Measurements from ENCODE around the gene BTBD1.
"Not testable (repeated sequence)": the region's sequence is repeated elsewhere in the genome, so short reads cannot be mapped to it uniquely, and the experiment has no call there.

The BTBD1 gene

DNA sequence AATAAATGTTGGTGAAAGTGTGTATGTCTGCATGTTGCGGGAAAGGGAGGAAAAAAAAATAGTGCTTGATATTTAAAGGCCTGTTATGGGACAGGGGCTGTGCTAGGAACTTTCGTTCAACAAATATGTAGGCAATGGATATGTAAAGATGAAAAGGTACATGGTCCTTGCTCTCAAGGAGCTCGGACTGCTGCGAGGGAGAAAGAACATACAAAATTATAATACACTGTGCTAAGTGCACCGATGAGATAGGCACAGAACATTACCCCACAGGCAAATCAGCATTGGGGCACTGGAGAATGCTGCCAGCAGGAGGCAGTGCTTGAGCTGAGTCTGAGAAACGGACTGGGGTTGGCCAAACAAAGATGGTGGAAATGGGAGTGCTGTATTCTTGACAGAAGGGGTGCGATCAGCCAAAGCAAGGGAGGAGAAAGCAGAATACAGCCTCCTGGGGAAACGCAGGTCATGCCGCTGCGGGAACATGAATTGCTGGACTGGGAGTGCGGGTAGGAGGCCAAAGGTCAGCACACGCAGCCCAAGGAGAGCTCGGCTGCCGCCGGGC lies 56.3 kb downstream of the BTBD1 start (continued):
- TF ChIP-seq ZNF580 (tag by site-specific recombination; IDR thresholded peaks at IDR 0.05) (peak; percentile 81), YY2 (tag by site-specific recombination; IDR thresholded peaks at IDR 0.05) (peak; percentile 71), ZBTB10 (tag by site-specific recombination; IDR thresholded peaks at IDR 0.05) (peak; percentile 81)

DNA sequence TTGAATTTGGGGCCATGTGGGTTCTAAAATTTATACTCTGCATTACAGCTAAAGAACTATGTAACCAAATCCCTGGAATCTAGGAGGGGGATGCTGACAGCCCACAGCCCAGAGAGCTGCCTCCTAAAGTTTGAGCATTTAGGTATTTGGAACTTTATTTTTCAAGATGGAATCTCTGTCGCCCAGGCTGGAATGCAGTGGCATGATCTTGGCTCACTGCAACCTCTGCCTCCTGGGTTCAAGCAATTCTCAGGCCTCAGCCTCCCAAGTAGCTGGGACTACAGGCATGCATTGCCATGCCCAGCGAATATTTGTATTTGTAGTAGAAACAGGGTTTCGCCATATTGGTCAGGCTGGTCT lies 66.4 kb downstream of the BTBD1 start:
- H3K4me3 ChIP-seq (ENCODE audit: low read depth, low read length); H3K9me3 ChIP-seq (ENCODE audit: control insufficient read depth, insufficient read depth, low read depth, low read length); H3K4me1 ChIP-seq (ENCODE audit: control insufficient read depth, insufficient read depth, low read length); H3K27ac ChIP-seq (ENCODE audit: extremely low read depth, low read depth, low read length): not testable (repeated sequence)
- POLR2A ChIA-PET: interaction anchor here (1.1 to 1.3 kb wide), 3 partner anchors 11 to 470 kb away, joined by 3 to 4 read pairs (median 3); partner anchors contain the start of gene C15orf40
- CTCF ChIA-PET: interaction anchor here (0.6 to 5.0 kb wide), 19 partner anchors 9 to 470 kb away, joined by 3 to 54 read pairs (median 5); partner anchors contain the start of genes C15orf40, RAMAC and RPS17
- H3K36me3 ChIP-seq (ENCODE audit: control insufficient read depth in 2 of 2, insufficient read depth in 1 of 2, low read length in 2 of 2): peaks cover 11 to 13% of the 10 kb centered on the region in 2 experiments

GRCh38 chr15:82999905-83000671 lies 67.0 kb downstream of the BTBD1 start:
- Histone ChIP-seq H3K36me3 (ENCODE audit: control insufficient read depth in 2 of 2, insufficient read depth in 1 of 2, low read length in 2 of 2) (peaks cover 7% of the 10 kb centered on the region in 2 experiments), H3K4me3 (ENCODE audit: low read depth, low read length) (no peak overlapping the region), H3K27ac (ENCODE audit: extremely low read depth, low read depth, low read length) (no peak overlapping the region), H3K4me1 (ENCODE audit: control insufficient read depth, insufficient read depth, low read length) (no peaks in the 10 kb centered on the region), H3K9me3 (ENCODE audit: control insufficient read depth, insufficient read depth, low read depth, low read length) (no peaks in the 10 kb centered on the region)
- POLR2A ChIA-PET: interaction anchor here (1.1 to 1.3 kb wide), 3 partner anchors 11 to 469 kb away, joined by 3 to 4 read pairs (median 3); partner anchors contain the start of gene C15orf40
- CTCF ChIA-PET: interaction anchor here (0.5 to 5.0 kb wide), 33 partner anchors 10 to 469 kb away, joined by 3 to 54 read pairs (median 4); partner anchors contain the start of genes C15orf40, RAMAC and RPS17
- TF ChIP-seq ZNF660 (tag by site-specific recombination; IDR thresholded peaks at IDR 0.05) (peak; percentile 67; the same call in 1 of the 2 replicates), ZNF121 (tag by site-specific recombination; IDR thresholded peaks at IDR 0.05) (no peak), ZNF335 (tag by site-specific recombination; conservative IDR thresholded peaks at IDR 0.05) (peak; percentile 77), ZNF529 (tag by site-specific recombination; IDR thresholded peaks at IDR 0.05; ENCODE audit: insufficient replicate concordance) (no peak), KLF8 (tag by site-specific recombination; IDR thresholded peaks at IDR 0.05) (no peak), ZBTB17 (tag by site-specific recombination; IDR thresholded peaks at IDR 0.05) (peak; percentile 10; the same call in 1 of the 2 replicates), CTCF (tag by site-specific recombination; IDR thresholded peaks at IDR 0.05) (peak; percentile 68; the same call in 1 of the 2 replicates), PRDM4 (tag by site-specific recombination; IDR thresholded peaks at IDR 0.05) (no peak), ZNF544 (tag by site-specific recombination; IDR thresholded peaks at IDR 0.05) (no peak), ZNF350 (tag by site-specific recombination; IDR thresholded peaks at IDR 0.05) (no peak), MYNN (tag by site-specific recombination; IDR thresholded peaks at IDR 0.05; ENCODE audit: borderline replicate concordance) (no peak), ZNF112 (tag by site-specific recombination; IDR thresholded peaks at IDR 0.05) (no peak), TRIM28 (IDR thresholded peaks at IDR 0.05; ENCODE audit: borderline replicate concordance, low read length) (no peak), ZNF654 (tag by site-specific recombination; IDR thresholded peaks at IDR 0.05; ENCODE audit: low read depth) (peak; percentile 77)
- TF ChIP-seq, protein P1, sequence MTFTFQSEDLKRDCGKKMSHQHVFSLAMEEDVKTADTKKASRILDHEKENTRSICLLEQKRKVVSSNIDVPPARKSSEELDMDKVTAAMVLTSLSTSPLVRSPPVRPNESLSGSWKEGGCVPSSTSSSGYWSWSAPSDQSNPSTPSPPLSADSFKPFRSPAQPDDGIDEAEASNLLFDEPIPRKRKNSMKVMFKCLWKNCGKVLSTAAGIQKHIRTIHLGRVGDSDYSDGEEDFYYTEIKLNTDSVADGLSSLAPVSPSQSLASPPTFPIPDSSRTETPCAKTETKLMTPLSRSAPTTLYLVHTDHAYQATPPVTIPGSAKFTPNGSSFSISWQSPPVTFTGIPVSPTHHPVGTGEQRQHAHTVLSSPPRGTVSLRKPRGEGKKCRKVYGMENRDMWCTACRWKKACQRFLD (tag by site-specific recombination; IDR thresholded peaks at IDR 0.05): no peak
- TF ChIP-seq, protein P2, sequence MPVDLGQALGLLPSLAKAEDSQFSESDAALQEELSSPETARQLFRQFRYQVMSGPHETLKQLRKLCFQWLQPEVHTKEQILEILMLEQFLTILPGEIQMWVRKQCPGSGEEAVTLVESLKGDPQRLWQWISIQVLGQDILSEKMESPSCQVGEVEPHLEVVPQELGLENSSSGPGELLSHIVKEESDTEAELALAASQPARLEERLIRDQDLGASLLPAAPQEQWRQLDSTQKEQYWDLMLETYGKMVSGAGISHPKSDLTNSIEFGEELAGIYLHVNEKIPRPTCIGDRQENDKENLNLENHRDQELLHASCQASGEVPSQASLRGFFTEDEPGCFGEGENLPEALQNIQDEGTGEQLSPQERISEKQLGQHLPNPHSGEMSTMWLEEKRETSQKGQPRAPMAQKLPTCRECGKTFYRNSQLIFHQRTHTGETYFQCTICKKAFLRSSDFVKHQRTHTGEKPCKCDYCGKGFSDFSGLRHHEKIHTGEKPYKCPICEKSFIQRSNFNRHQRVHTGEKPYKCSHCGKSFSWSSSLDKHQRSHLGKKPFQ (tag by site-specific recombination; IDR thresholded peaks at IDR 0.05): no peak

Measured in HEK293 (cell line).